K562 (cell line): ENCODE results near the gene HNRNPLL. TPM values are rescaled to one million over a fixed set of nuclear protein-coding genes. Genes with fewer than 3 reads are reported as not detected.

Experiments used
- ATAC-seq: fragments of 200-7000 bp; cut with Tn5 transposase; 3 replicates; pipeline ENCODE4 v1.9.1; 2020; ENCODE audit warnings: moderate library complexity
- BruUV-seq: library from RNA; stranded (reverse); fragments of 400-500 nt; replicated peaks from 2 replicates; lab custom pipeline; 2021; lab: Mats Ljungman, UMichigan
- CTCF ChIA-PET: fragments of 300-600 bp; formaldehyde crosslinking; extraction: SDS; loops from one replicate; lab custom pipeline; 2021; ENCODE audit warnings: low intra/inter-chr PET ratio; lab: Yijun Ruan, JAX
- POLR2A ChIA-PET: fragments of 300-600, 350-650 bp; sonication (Branson Sonifier 250); formaldehyde crosslinking; extraction: SDS; loops from one replicate; lab custom pipeline; 2021; ENCODE audit warnings: antibody characterized with exemption, inconsistent platforms; lab: Yijun Ruan, JAX
- DNase-seq, 4 experiments: peaks; one replicate each; pipeline versions ENCODE4 v3.0.0 to v3.0.0-alpha.2; 2011 to 2018; ENCODE audit warnings: low spot score in 3 of 4, mixed read lengths in 3 of 4; ENCODE audit errors: extremely low read depth in 1 of 4
- FAIRE-seq: peaks from 2 replicates; lab custom pipeline; 2011; peaks lifted over from hg19 to GRCh38; lab: Jason Lieb, UNC
- H2AFZ ChIP-seq: 2 replicates; pipeline ENCODE4 v1.6.0; 2011; ENCODE audit warnings: low read depth, low read length, control low read depth, inconsistent platforms
- H3K27ac ChIP-seq: fragments of 200-600 bp; 3 replicates; pipeline ENCODE4 v1.8.0; 2011; ENCODE audit warnings: low read depth, mild to moderate bottlenecking, control low read depth, inconsistent platforms, low read length, moderate library complexity, mixed read lengths; ENCODE audit errors: extremely low read depth
- H3K27me3 ChIP-seq, 2 experiments: fragments of 300-600 bp in 1 of 2; 2 replicates in 1 of 2; 3 replicates in 1 of 2; pipeline versions ENCODE4 v1.6.0 to v1.8.0; 2011; ENCODE audit warnings: inconsistent platforms in 2 of 2, low read length in 2 of 2, mild to moderate bottlenecking in 1 of 2, mixed read lengths in 1 of 2, moderate library complexity in 1 of 2; ENCODE audit not compliant: control insufficient read depth in 2 of 2, insufficient read depth in 2 of 2
- H3K36me3 ChIP-seq: fragments of 300-600 bp; 3 replicates; pipeline ENCODE4 v1.8.0; 2011; ENCODE audit warnings: mild to moderate bottlenecking, low read length, inconsistent platforms; ENCODE audit not compliant: control insufficient read depth, insufficient read depth
- H3K4me1 ChIP-seq, 2 experiments: fragments of 200-600 bp in 1 of 2; replicated peaks in 1 of 2; 2 replicates in 1 of 2; 3 replicates in 1 of 2; pipeline versions ENCODE4 v1.5.1 to v1.8.0; 2011; ENCODE audit warnings: inconsistent platforms in 2 of 2, low read length in 2 of 2, mild to moderate bottlenecking in 1 of 2, mixed read lengths in 1 of 2, moderate library complexity in 1 of 2; ENCODE audit not compliant: control insufficient read depth in 2 of 2, insufficient read depth in 2 of 2
- H3K4me2 ChIP-seq: 2 replicates; pipeline ENCODE4 v1.6.1; 2011; ENCODE audit warnings: low read length, control low read depth, inconsistent platforms, mixed read lengths; ENCODE audit not compliant: insufficient read depth
- H3K4me3 ChIP-seq: fragments of 200-600 bp; sonication (generic), shearing (Covaris generic); 2 replicates; pipeline ENCODE4 v1.5.1; 2016; ENCODE audit warnings: control low read depth, inconsistent platforms
- H3K79me2 ChIP-seq: fragments of 200-600 bp; 3 replicates; pipeline ENCODE4 v1.8.0; 2011; ENCODE audit warnings: low read length, inconsistent platforms; ENCODE audit not compliant: control insufficient read depth, insufficient read depth
- H3K9ac ChIP-seq, 2 experiments: 2 replicates each; pipeline versions ENCODE4 v1.6.0 to v1.6.1; 2011; ENCODE audit warnings: low read depth in 2 of 2, low read length in 2 of 2, control low read depth in 1 of 2, inconsistent platforms in 1 of 2, mild to moderate bottlenecking in 1 of 2, mixed read lengths in 1 of 2; ENCODE audit not compliant: insufficient read depth in 1 of 2
- H3K9me1 ChIP-seq: one replicate; pipeline ENCODE4 v1.6.0; 2011; ENCODE audit warnings: inconsistent platforms, mild to moderate bottlenecking, low read length, moderate library complexity; ENCODE audit not compliant: control insufficient read depth, insufficient read depth
- H3K9me3 ChIP-seq: replicated peaks from 2 replicates; pipeline ENCODE4 v1.5.1; 2011; ENCODE audit warnings: low read depth, low read length, inconsistent platforms; ENCODE audit not compliant: control insufficient read depth, insufficient read depth
- H4K20me1 ChIP-seq: replicated peaks from 2 replicates; pipeline ENCODE4 v1.6.1; 2011; ENCODE audit warnings: low read length, inconsistent platforms, mixed read lengths; ENCODE audit not compliant: control insufficient read depth, insufficient read depth
- ARID3B ChIP-seq: fragments of 250-450 bp; sonication (Bioruptor Pico); IDR thresholded peaks from 2 replicates; pipeline ENCODE4 v1.4.0; 2020; ENCODE audit warnings: borderline replicate concordance
- CBFA2T3 ChIP-seq: fragments of 450-650 bp; IDR thresholded peaks from 2 replicates; pipeline ENCODE4 v1.6.1; 2017
- CEBPZ ChIP-seq: fragments of 150-350 bp; IDR thresholded peaks from 2 replicates; pipeline ENCODE4 v1.6.1; 2014; ENCODE audit warnings: low read depth, mild to moderate bottlenecking, low read length, borderline replicate concordance
- CTCF ChIP-seq, 3 experiments: IDR thresholded peaks in 2 of 3; conservative IDR thresholded peaks in 1 of 3; 2 replicates each; pipeline ENCODE4 v1.5.1; 2011 to 2012; ENCODE audit warnings: low read length in 3 of 3, mild to moderate bottlenecking in 3 of 3, control low read depth in 2 of 3, improper control_type of control experiment in 1 of 3, inconsistent platforms in 1 of 3, low read depth in 1 of 3, mixed read lengths in 1 of 3, moderate library complexity in 1 of 3; ENCODE audit not compliant: insufficient read depth in 2 of 3
- KLF6 ChIP-seq: fragments of 250-450 bp; sonication (Bioruptor Pico); IDR thresholded peaks from 2 replicates; pipeline ENCODE4 v1.4.0; 2020; ENCODE audit warnings: mild to moderate bottlenecking, moderate library complexity, borderline replicate concordance
- MAFK ChIP-seq: IDR thresholded peaks from 2 replicates; pipeline ENCODE4 v1.6.1; 2011; ENCODE audit warnings: low read length, improper control_type of control experiment
- ZFP36 ChIP-seq: fragments of 150-350 bp; IDR thresholded peaks from 2 replicates; pipeline ENCODE4 v1.6.1; 2018; ENCODE audit warnings: low read length, low read depth; ENCODE audit not compliant: partially characterized antibody
- ZNF232 ChIP-seq: sonication (generic); formaldehyde crosslinking; IDR thresholded peaks from 2 replicates; pipeline ENCODE4 v1.8.0; 2022; ENCODE audit warnings: mild to moderate bottlenecking, missing genetic modification reagents
- ZNF431 ChIP-seq: sonication (generic); formaldehyde crosslinking; IDR thresholded peaks from 2 replicates; pipeline ENCODE4 v1.8.0; 2022; ENCODE audit warnings: mild to moderate bottlenecking, missing genetic modification reagents
- WGBS: fragments of 100-300 bp; shearing (Covaris generic); methylation state at CpG from one replicate; pipeline ENCODE4 v1.1.6; 2016; ENCODE audit warnings: low coverage, mixed read lengths; ENCODE audit not compliant: insufficient coverage; ENCODE audit errors: missing lambda C conversion rate; 5-methylcytosine and 5-hydroxymethylcytosine counted together
- in situ Hi-C: fragments of 300-500 bp; cut with MboI; formaldehyde crosslinking; loops from 4 replicates; pipeline ENCODE4 v1.15.0; 2018; ENCODE audit warnings: inconsistent platforms, mixed read lengths
- intact Hi-C: fragments of 100-400 bp; cut with micrococcal nuclease; formaldehyde crosslinking; loops from 2 replicates; pipeline ENCODE4 v1.14.2; 2022
- polyA plus RNA-seq, 8 experiments: library from polyadenylated mRNA; depleted of rRNA in 4 of 8; stranded (reverse) in 5 of 8; unstranded in 3 of 8; fragments of >200 nt; fragmentation: Nextera tagmentation in 2 of 8; fragmentation: Illumina TruSeq in 1 of 8; extraction: Ambion mirVana in 2 of 8; extraction: Trizol in 1 of 8; gene quantifications; 2 replicates each; pipeline versions ENCODE4 v1.2.1 to v1.2.3, GENCODE V29; 2011 to 2014; ENCODE audit warnings: inconsistent platforms in 1 of 8, missing spikeins in 1 of 8
- total RNA-seq, 7 experiments: library from RNA; depleted of rRNA in 6 of 7; stranded (reverse); fragments of >200 nt in 6 of 7; fragmentation: Illumina TruSeq in 2 of 7; extraction: Trizol in 2 of 7; gene quantifications; 2 replicates each; pipeline versions ENCODE4 v1.2.1 to v1.2.3, GENCODE V29; 2011 to 2021; ENCODE audit warnings: low replicate concordance in 1 of 7

HNRNPLL gene
- total and polyA plus RNA-seq, 9 of the 15 experiments (the other 6 are each of a cell fraction or from before 2014, with no cell fraction given), result 19.8 to 135 (median 57.8) TPM

GRCh38 chr2:38539086-38539485, 63.6 kb downstream of the HNRNPLL start:
- TF ChIP-seq ZNF232 (no peak), ARID3B (no peak), ZFP36 (no peak), CTCF (IDR thresholded peaks at IDR 0.05 in 2 of 3, conservative IDR thresholded peaks at IDR 0.05 in 1 of 3; ENCODE audit: insufficient read depth in 2 of 3, low read depth in 1 of 3, low read length in 3 of 3) (peak; percentile 9 to 35 (median 29); a peak in 4 of 6 replicates), MAFK (no peak), ZNF431 (CRISPR knock-in tag) (0 out of 2 replicates have a peak, but pooled peaks have one; percentile 25), KLF6 (CRISPR knock-in tag) (no peak), CEBPZ (no peak), CBFA2T3 (no peak)
- intact Hi-C loops, result loop anchor here (5.0 to 10.0 kb wide), 3 partner anchors 276 to 688 kb away; no protein-coding TSS in a partner anchor
- ChIA-PET POLR2A (interaction anchor here (0.7 to 1.0 kb wide), 2 partner anchors 13 to 207 kb away, joined by 3 read pairs; no protein-coding TSS in a partner anchor), CTCF (interaction anchor here (1.1 kb wide), 1 partner anchor 186 kb away, joined by 3 read pairs; no protein-coding TSS in a partner anchor)
- Histone ChIP-seq H3K4me2 (no peak overlapping the region), H4K20me1 (no peaks in the 10 kb centered on the region; the same call in 1 of the 2 replicates), H3K9me3 (no peaks in the 10 kb centered on the region; the same call in 1 of the 2 replicates), H3K9ac (peak overlapping the region in 1 of 2 experiments; percentile 36; a peak in 1 of 4 replicates), H3K36me3 (no peaks in the 10 kb centered on the region), H3K27me3 (peaks cover 18 to 29% of the 10 kb centered on the region in 2 experiments; a peak in 4 of 5 replicates), H3K27ac (no peak overlapping the region), H3K4me3 (no peak overlapping the region), H3K79me2 (no peaks in the 10 kb centered on the region), H2AFZ (no peak overlapping the region), H3K4me1 (peaks cover 9 to 16% of the 10 kb centered on the region in 2 experiments), H3K9me1 (no peaks in the 10 kb centered on the region)
- FAIRE-seq, result no peak
- WGBS, result 14% methylated on average over 5 of the region's 5 CpGs
- no peak for ATAC-seq
- no peak for DNase-seq
- BruUV-seq, result no TSS peak
- in situ Hi-C loops, result no loop called here
